ENCODE results near the gene CRMP1. TPM values are rescaled to one million over a fixed set of nuclear protein-coding genes. Genes with fewer than 3 reads are reported as not detected.

CRMP1 gene
- total and polyA plus RNA-seq, 2 of the 8 experiments (the other 6 are each of a cell fraction or from before 2014, with no cell fraction given): 120 to 131 TPM

GRCh38 chr4:5928844-5929420 is 36.0 kb upstream of the CRMP1 start:
- no peak overlapping the region for H3K9ac ChIP-seq (replicated peaks in 1 of 4; ENCODE audit: extremely low read depth in 1 of 4, low read depth in 3 of 4, low read length in 3 of 4)
- H3K4me3 ChIP-seq (ENCODE audit: extremely low read depth in 1 of 4, insufficient read depth in 2 of 4, low read depth in 3 of 4, low read length in 4 of 4): no peak overlapping the region
- no peaks in the 10 kb centered on the region for H3K36me3 ChIP-seq (ENCODE audit: control insufficient read depth in 2 of 4, insufficient read depth in 4 of 4, low read length in 3 of 4)
- H3K14ac ChIP-seq (ENCODE audit: insufficient read length): no peak overlapping the region
- H3K9me3 ChIP-seq (ENCODE audit: insufficient read depth in 2 of 2, low read depth in 1 of 2, low read length in 1 of 2): no peaks in the 10 kb centered on the region
- ChIA-PET POLR2A (ENCODE audit: partially characterized antibody) (interaction anchor here (1.6 kb wide), 1 partner anchor 17 kb away, joined by 6 read pairs; no protein-coding TSS in a partner anchor), CTCF (ENCODE audit: partially characterized antibody) (interaction anchor here (0.6 to 1.1 kb wide), 4 partner anchors 8 to 402 kb away, joined by 3 to 5 read pairs (median 4); no protein-coding TSS in a partner anchor)
- DNase-seq (ENCODE audit: low read depth in 1 of 2, low spot score in 2 of 2): no peak
- H3K4me1 ChIP-seq (replicated peaks in 1 of 4; ENCODE audit: control insufficient read depth in 3 of 4, insufficient read depth in 4 of 4, low read length in 3 of 4): peaks cover 0 to 10% (median 3%) of the 10 kb centered on the region in 4 experiments; a peak in 5 of 7 replicates
- peaks cover 2% of the 10 kb centered on the region; the same call in 1 of the 2 replicates for H3K23me2 ChIP-seq (ENCODE audit: low read depth, low read length)
- H4K8ac ChIP-seq (ENCODE audit: extremely low read depth, insufficient read depth, low read length): no peak overlapping the region
- H2BK12ac ChIP-seq (ENCODE audit: low read depth, low read length): no peak overlapping the region
- H3K23ac ChIP-seq (ENCODE audit: insufficient read length): no peak overlapping the region
- no peak overlapping the region for H2AFZ ChIP-seq (ENCODE audit: low read length)
- H3K27me3 ChIP-seq (replicated peaks in 1 of 4; ENCODE audit: control insufficient read depth in 3 of 4, extremely low read depth in 1 of 4, insufficient read depth in 3 of 4, low read length in 3 of 4): peaks cover 0 to 4% (median 1%) of the 10 kb centered on the region in 4 experiments; a peak in 2 of 7 replicates
- H3K56ac ChIP-seq (replicated peaks; ENCODE audit: insufficient read length, low read depth, low read length): no peak overlapping the region
- no peak overlapping the region for H2AK5ac ChIP-seq (ENCODE audit: low read depth, low read length)
- H3K79me1 ChIP-seq (ENCODE audit: low read depth, low read length): no peaks in the 10 kb centered on the region
- no peak overlapping the region for H4K5ac ChIP-seq (ENCODE audit: insufficient read length, low read depth, low read length)
- 79% methylated on average over 8 of the region's 8 CpGs; no CpG with 5 or more reads in 1 of the 2 experiments for WGBS, 2 experiments (ENCODE audit: extremely low coverage in 1 of 2, insufficient coverage in 1 of 2, insufficient read length in 1 of 2, insufficient replicate concordance in 2 of 2, low coverage in 1 of 2, low lambda C conversion rate in 2 of 2, missing lambda C conversion rate in 1 of 2)
- no peak overlapping the region for H3K18ac ChIP-seq (ENCODE audit: extremely low read depth, low read length)
- H2BK15ac ChIP-seq (ENCODE audit: low read length): no peak overlapping the region
- H3K79me2 ChIP-seq (ENCODE audit: control insufficient read depth in 1 of 2, insufficient read depth in 2 of 2, low read length in 2 of 2): no peaks in the 10 kb centered on the region
- H3K4ac ChIP-seq (replicated peaks; ENCODE audit: insufficient read length, low read depth, low read length): no peak overlapping the region
- no peak for FAIRE-seq
- H4K20me1 ChIP-seq (replicated peaks in 1 of 2; ENCODE audit: control insufficient read depth in 1 of 2, insufficient read depth in 2 of 2, low read length in 2 of 2): no peaks in the 10 kb centered on the region
- H2BK5ac ChIP-seq (ENCODE audit: low read depth, low read length): no peak overlapping the region
- H3K4me2 ChIP-seq (ENCODE audit: insufficient read depth in 1 of 2, low read depth in 2 of 2, low read length in 2 of 2): no peak overlapping the region
- H4K91ac ChIP-seq (replicated peaks; ENCODE audit: insufficient read length, low read length): no peak overlapping the region
- H2BK20ac ChIP-seq (ENCODE audit: low read length): no peak overlapping the region
- H3K27ac ChIP-seq (ENCODE audit: low read depth, low read length): no peak overlapping the region
- no peak overlapping the region for H2BK120ac ChIP-seq (replicated peaks; ENCODE audit: low read depth, low read length)
- TF ChIP-seq JUND (IDR thresholded peaks at IDR 0.05; ENCODE audit: low read length) (no peak), CEBPB (IDR thresholded peaks at IDR 0.05; ENCODE audit: low read depth, low read length) (no peak)

Data from H1 (cell line).